BLaER1 treated with 17β-estradiol and CSF1 and Interleukin-3, amounts not matched to agents 10 nM and 100 nM (cell line): Measurements from ENCODE around the gene KTI12.
"Not testable (repeated sequence)": the region's sequence is repeated elsewhere in the genome, so short reads cannot be mapped to it uniquely, and the experiment has no call there.

Source experiments
- H3K27ac ChIP-seq, 11 experiments: shearing (Covaris generic); formaldehyde crosslinking; 2 replicates each; pipeline ENCODE4 v1.8.1; 2022
- H3K27me3 ChIP-seq, 11 experiments: shearing (Covaris generic); formaldehyde crosslinking; 2 replicates each; pipeline ENCODE4 v1.8.1; 2022
- H3K36me3 ChIP-seq, 11 experiments: shearing (Covaris generic); formaldehyde crosslinking; 2 replicates each; pipeline ENCODE4 v1.8.1; 2022
- H3K4me1 ChIP-seq, 10 experiments: shearing (Covaris generic); formaldehyde crosslinking; 2 replicates each; pipeline ENCODE4 v1.8.1; 2022
- H3K4me2 ChIP-seq, 11 experiments: shearing (Covaris generic); formaldehyde crosslinking; 2 replicates each; pipeline ENCODE4 v1.8.1; 2022
- H3K4me3 ChIP-seq, 10 experiments: shearing (Covaris generic); formaldehyde crosslinking; 2 replicates each; pipeline ENCODE4 v1.8.1; 2022
- H3K9ac ChIP-seq, 11 experiments: shearing (Covaris generic); formaldehyde crosslinking; 2 replicates each; pipeline ENCODE4 v1.8.1; 2022
- H3K9me3 ChIP-seq, 11 experiments: shearing (Covaris generic); formaldehyde crosslinking; replicated peaks in 1 of 11; 2 replicates each; pipeline ENCODE4 v1.8.1; 2022
- H4K20me1 ChIP-seq, 11 experiments: shearing (Covaris generic); formaldehyde crosslinking; 2 replicates each; pipeline ENCODE4 v1.8.1; 2022
- Cebpa-rat ChIP-seq, 11 experiments: shearing (Covaris generic); IDR thresholded peaks; 2 replicates each; pipeline ENCODE4 v1.8.1; 2022

The KTI12 gene

DNA sequence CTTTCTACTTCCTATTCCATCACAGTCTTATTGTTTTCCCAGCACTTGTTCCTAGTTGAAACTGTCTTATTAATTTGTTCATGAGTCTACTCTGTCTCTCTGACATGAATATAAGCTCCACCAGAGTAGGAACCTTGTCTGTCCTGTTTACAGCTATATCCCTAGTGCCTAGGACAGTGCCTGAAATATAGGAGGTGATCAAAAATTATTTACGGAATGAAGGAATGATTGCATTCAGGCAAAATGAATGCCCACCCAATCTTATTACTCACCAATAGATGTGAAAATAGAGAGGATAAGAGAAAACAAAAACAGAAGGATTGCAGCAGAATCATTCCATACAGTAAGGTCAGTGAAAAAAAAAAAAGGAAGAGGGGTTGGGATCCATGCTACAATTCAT, 20.3 kb upstream of the KTI12 start:
- Histone ChIP-seq H3K9ac (peak overlapping the region; percentile 86 to 98 (median 95)), H3K4me2 (peak overlapping the region; percentile 73 to 99 (median 95)), H3K9me3 (peaks cover 0 to 5% (median 0%) of the 10 kb centered on the region in 11 experiments; a peak in 4 of 22 replicates), H3K4me1 (peaks cover 39 to 46% (median 44%) of the 10 kb centered on the region in 10 experiments), H3K4me3 (peak overlapping the region; percentile 81 to 96 (median 92)), H3K27ac (no peak overlapping the region; a peak in 1 of 22 replicates), H3K27me3 (no peaks in the 10 kb centered on the region), H3K36me3 (peaks cover 27 to 47% (median 37%) of the 10 kb centered on the region in 11 experiments; a peak in 21 of 22 replicates), H4K20me1 (peaks cover 16 to 78% (median 42%) of the 10 kb centered on the region in 11 experiments; a peak in 19 of 22 replicates)
- TF ChIP-seq Cebpa-rat (IDR thresholded peaks at IDR 0.05): no peak

GRCh38 chr1:52049337-52049736, 15.7 kb upstream of the KTI12 start:
- not testable (repeated sequence) for H3K9ac ChIP-seq, H3K27ac ChIP-seq, H3K4me2 ChIP-seq, H3K27me3 ChIP-seq, H3K4me3 ChIP-seq
- Histone ChIP-seq H3K9me3 (peaks cover 0 to 18% (median 11%) of the 10 kb centered on the region in 11 experiments; a peak in 17 of 22 replicates), H3K4me1 (peaks cover 16 to 25% (median 23%) of the 10 kb centered on the region in 10 experiments), H4K20me1 (peaks cover 12 to 92% (median 38%) of the 10 kb centered on the region in 11 experiments; a peak in 15 of 22 replicates), H3K36me3 (peaks cover 59 to 88% (median 78%) of the 10 kb centered on the region in 11 experiments)
- peak in 1 of 11 experiments; percentile 51; a peak in 1 of 22 replicates for TF ChIP-seq Cebpa-rat (IDR thresholded peaks at IDR 0.05)

GRCh38 chr1:52045666-52046195, 12.1 kb upstream of the KTI12 start:
- not testable (repeated sequence) for H3K27me3 ChIP-seq, H3K27ac ChIP-seq, H3K4me2 ChIP-seq, H3K4me1 ChIP-seq, H3K4me3 ChIP-seq, H3K9ac ChIP-seq
- H3K36me3 ChIP-seq: peaks cover 51 to 91% (median 78%) of the 10 kb centered on the region in 11 experiments
- H3K9me3 ChIP-seq: peaks cover 0 to 18% (median 11%) of the 10 kb centered on the region in 11 experiments; a peak in 17 of 22 replicates
- peaks cover 10 to 86% (median 39%) of the 10 kb centered on the region in 11 experiments; a peak in 18 of 22 replicates for H4K20me1 ChIP-seq

GRCh38 chr1:52045236-52045635, 11.6 kb upstream of the KTI12 start:
- H3K4me2 ChIP-seq: no peak overlapping the region
- peaks cover 55 to 91% (median 78%) of the 10 kb centered on the region in 11 experiments for H3K36me3 ChIP-seq

GRCh38 chr1:52041551-52042185, 8.1 kb upstream of the KTI12 start:
- Histone ChIP-seq H3K27ac (no peak overlapping the region), H3K4me2 (no peak overlapping the region)

More at GRCh38 chr1:52045236-52045635, 11.6 kb upstream of the KTI12 start:
- H3K4me1 ChIP-seq: no peaks in the 10 kb centered on the region
- no peak for TF ChIP-seq Cebpa-rat (IDR thresholded peaks at IDR 0.05)
- no peak overlapping the region for H3K9ac ChIP-seq
- H3K4me3 ChIP-seq: no peak overlapping the region
- H4K20me1 ChIP-seq: peaks cover 10 to 81% (median 36%) of the 10 kb centered on the region in 11 experiments; a peak in 18 of 22 replicates
- peaks cover 0 to 18% (median 11%) of the 10 kb centered on the region in 11 experiments; a peak in 17 of 22 replicates for H3K9me3 ChIP-seq
- no peaks in the 10 kb centered on the region for H3K27me3 ChIP-seq
- H3K27ac ChIP-seq: no peak overlapping the region

DNA sequence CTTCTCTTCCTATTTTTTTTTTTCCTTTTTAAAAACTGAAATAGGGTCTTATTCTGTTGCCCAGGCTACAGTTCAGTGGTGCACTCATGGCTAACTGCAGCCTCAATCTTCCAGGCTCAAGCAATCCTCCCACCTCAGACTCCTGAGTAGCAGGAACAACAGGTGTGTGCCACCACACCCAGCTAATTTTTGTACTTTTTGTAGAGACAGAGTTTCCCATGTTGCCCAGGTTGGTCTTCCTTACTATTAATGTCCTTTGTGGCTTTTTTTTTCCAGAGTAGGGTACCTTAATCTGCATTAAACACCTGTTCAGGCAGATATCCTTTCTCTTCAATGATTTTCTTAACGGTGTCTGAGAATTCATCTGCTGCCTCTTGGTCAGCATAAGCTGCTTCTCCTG, 4.3 kb upstream of the KTI12 start:
- no peaks in the 10 kb centered on the region for H3K9me3 ChIP-seq
- no peak overlapping the region for H3K4me2 ChIP-seq
- H3K4me3 ChIP-seq: no peak overlapping the region
- no peaks in the 10 kb centered on the region for H3K27me3 ChIP-seq
- peaks cover 0 to 6% (median 6%) of the 10 kb centered on the region in 10 experiments; a peak in 11 of 20 replicates for H3K4me1 ChIP-seq
- H3K36me3 ChIP-seq: peaks cover 50 to 83% (median 72%) of the 10 kb centered on the region in 11 experiments
- TF ChIP-seq Cebpa-rat (IDR thresholded peaks at IDR 0.05): no peak
- H3K9ac ChIP-seq: no peak overlapping the region
- peaks cover 3 to 28% (median 10%) of the 10 kb centered on the region in 11 experiments; a peak in 18 of 22 replicates for H4K20me1 ChIP-seq
- H3K27ac ChIP-seq: no peak overlapping the region

More at GRCh38 chr1:52041551-52042185, 8.1 kb upstream of the KTI12 start:
- H3K4me1 ChIP-seq: no peaks in the 10 kb centered on the region
- TF ChIP-seq Cebpa-rat (IDR thresholded peaks at IDR 0.05): no peak
- H3K9me3 ChIP-seq: no peaks in the 10 kb centered on the region
- H3K36me3 ChIP-seq: peaks cover 62 to 94% (median 80%) of the 10 kb centered on the region in 11 experiments
- no peak overlapping the region for H3K9ac ChIP-seq
- no peaks in the 10 kb centered on the region for H3K27me3 ChIP-seq
- no peak overlapping the region for H3K4me3 ChIP-seq
- H4K20me1 ChIP-seq: peaks cover 10 to 62% (median 33%) of the 10 kb centered on the region in 11 experiments; a peak in 18 of 22 replicates

DNA sequence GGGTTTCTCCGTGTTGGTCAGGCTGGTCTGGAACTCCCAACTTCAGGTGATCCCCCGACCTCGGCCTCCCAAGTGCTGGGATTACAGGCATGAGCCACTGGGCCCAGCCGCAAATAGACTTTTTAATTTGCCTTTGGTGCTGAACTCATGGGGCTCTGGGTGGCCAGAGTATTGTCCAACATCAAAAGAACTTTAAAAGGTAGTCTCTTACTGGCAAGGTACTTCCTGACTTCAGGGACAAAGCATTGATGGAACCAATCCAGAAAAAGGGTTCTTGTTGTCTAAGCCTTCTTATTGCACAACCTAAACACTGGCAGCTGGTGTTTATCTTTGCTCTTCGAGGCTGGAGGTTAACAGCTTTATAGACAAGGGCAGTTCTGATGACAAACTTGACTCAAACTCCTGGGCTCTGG, 3.8 kb upstream of the KTI12 start:
- TF ChIP-seq Cebpa-rat (IDR thresholded peaks at IDR 0.05): 0 out of 22 replicates have a peak, but pooled peaks of 1 of the 11 experiments have one; percentile 14
- H3K27ac ChIP-seq: no peak overlapping the region
- H3K4me3 ChIP-seq: no peak overlapping the region
- peaks cover under 1 to 9% (median 7%) of the 10 kb centered on the region in 10 experiments; a peak in 16 of 20 replicates for H3K4me1 ChIP-seq
- no peaks in the 10 kb centered on the region for H3K9me3 ChIP-seq
- H3K9ac ChIP-seq: no peak overlapping the region
- peaks cover 50 to 80% (median 69%) of the 10 kb centered on the region in 11 experiments for H3K36me3 ChIP-seq
- no peaks in the 10 kb centered on the region for H3K27me3 ChIP-seq
- H4K20me1 ChIP-seq: peaks cover 4 to 28% (median 11%) of the 10 kb centered on the region in 11 experiments; a peak in 21 of 22 replicates
- no peak overlapping the region for H3K4me2 ChIP-seq

DNA sequence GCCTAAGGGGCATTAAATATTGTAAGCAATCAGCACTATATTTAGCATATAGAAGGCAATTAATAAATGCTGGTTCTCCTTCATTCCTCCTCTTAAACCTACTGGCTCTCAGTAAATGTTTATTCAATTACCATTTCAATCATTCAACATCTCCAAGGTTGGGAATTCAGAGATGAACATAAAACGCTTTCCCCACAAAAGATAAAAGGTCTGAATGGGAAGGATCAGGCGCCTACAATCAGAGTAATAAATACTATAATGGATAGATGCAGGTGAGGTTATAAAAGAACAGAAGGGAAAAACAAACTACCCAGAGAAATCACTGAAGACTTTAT, 407 bp upstream of the KTI12 start:
- Histone ChIP-seq H3K36me3 (peaks cover 38 to 80% (median 53%) of the 10 kb centered on the region in 11 experiments), H3K9ac (peak overlapping the region; percentile 88 to 96 (median 91); a peak in 20 of 22 replicates), H3K27me3 (no peaks in the 10 kb centered on the region), H3K9me3 (no peaks in the 10 kb centered on the region), H3K27ac (peak overlapping the region; percentile 80 to 95 (median 93)), H3K4me3 (peak overlapping the region; percentile 75 to 97 (median 92); a peak in 18 of 20 replicates), H3K4me1 (peaks cover 20 to 38% (median 25%) of the 10 kb centered on the region in 10 experiments), H3K4me2 (peak overlapping the region; percentile 83 to 100 (median 91)), H4K20me1 (peaks cover 22 to 52% (median 36%) of the 10 kb centered on the region in 11 experiments; a peak in 21 of 22 replicates)
- no peak for TF ChIP-seq Cebpa-rat (IDR thresholded peaks at IDR 0.05)

- Histone ChIP-seq H3K9ac (peak overlapping the region; percentile 88 to 96 (median 91)), H3K9me3 (no peaks in the 10 kb centered on the region), H3K4me1 (peaks cover 20 to 38% (median 27%) of the 10 kb centered on the region in 10 experiments), H4K20me1 (peaks cover 22 to 52% (median 36%) of the 10 kb centered on the region in 11 experiments; a peak in 21 of 22 replicates), H3K27me3 (no peaks in the 10 kb centered on the region), H3K36me3 (peaks cover 29 to 80% (median 44%) of the 10 kb centered on the region in 11 experiments), H3K4me3 (peak overlapping the region; percentile 75 to 97 (median 92)), H3K27ac (peak overlapping the region; percentile 80 to 95 (median 93)), H3K4me2 (peak overlapping the region; percentile 83 to 100 (median 91))
- no peak for TF ChIP-seq Cebpa-rat (IDR thresholded peaks at IDR 0.05)
Measured at GRCh38 chr1:52032785-52033131, 852 bp downstream of the KTI12 start.
